Measurements from ENCODE around the gene ATXN1. TPM values are rescaled to one million over a fixed set of nuclear protein-coding genes. Genes with fewer than 3 reads are reported as not detected.

Gene ATXN1
- total and polyA plus RNA-seq, 2 donors from 2014 or later, result 4.2 to 58.2 TPM

- Histone ChIP-seq H3K9ac (ENCODE audit: low read length in 3 of 3) (no peak overlapping the region), H3K9me3 (ENCODE audit: control insufficient read depth in 2 of 3, insufficient read depth in 1 of 3, low read length in 3 of 3) (no peaks in the 10 kb centered on the region), H3K27ac (ENCODE audit: low read depth in 2 of 2, low read length in 2 of 2) (no peak overlapping the region), H3K4me3 (ENCODE audit: low read length in 3 of 3) (no peak overlapping the region), H3K4me1 (ENCODE audit: control insufficient read depth in 2 of 3, insufficient read depth in 2 of 3, low read depth in 1 of 3, low read length in 3 of 3) (no peaks in the 10 kb centered on the region), H3K36me3 (ENCODE audit: control insufficient read depth in 2 of 3, insufficient read depth in 3 of 3, low read length in 3 of 3) (no peaks in the 10 kb centered on the region), H3K27me3 (ENCODE audit: control insufficient read depth, insufficient read depth, low read length) (no peaks in the 10 kb centered on the region)
- DNase-seq (peak in 4 of 5 donors; percentile 14 to 83 (median 34)), FAIRE-seq (no peak)
- intact Hi-C loops (cut with DNase I), result no loop called here
- TF ChIP-seq CTCF (IDR thresholded peaks at IDR 0.05; ENCODE audit: borderline replicate concordance, extremely low read depth, insufficient read depth), result no peak
Observed at GRCh38 chr6:16635810-16636602, 125.3 kb downstream of the ATXN1 start.

- FAIRE-seq (no peak), DNase-seq (no peak)
- TF ChIP-seq CTCF (IDR thresholded peaks at IDR 0.05; ENCODE audit: borderline replicate concordance, extremely low read depth, insufficient read depth), result no peak
- Histone ChIP-seq H3K4me1 (ENCODE audit: control insufficient read depth in 2 of 3, insufficient read depth in 2 of 3, low read depth in 1 of 3, low read length in 3 of 3) (no peaks in the 10 kb centered on the region), H3K36me3 (ENCODE audit: control insufficient read depth in 2 of 3, insufficient read depth in 3 of 3, low read length in 3 of 3) (no peaks in the 10 kb centered on the region), H3K27me3 (ENCODE audit: control insufficient read depth, insufficient read depth, low read length) (no peaks in the 10 kb centered on the region), H3K4me3 (ENCODE audit: low read length in 3 of 3) (no peak overlapping the region), H3K9me3 (ENCODE audit: control insufficient read depth in 2 of 3, insufficient read depth in 1 of 3, low read length in 3 of 3) (no peaks in the 10 kb centered on the region), H3K27ac (ENCODE audit: low read depth in 2 of 2, low read length in 2 of 2) (no peak overlapping the region), H3K9ac (ENCODE audit: low read length in 3 of 3) (no peak overlapping the region)
- intact Hi-C loops (cut with DNase I), result no loop called here
Observed at GRCh38 chr6:16635291-16635809, 125.9 kb downstream of the ATXN1 start.

GRCh38 chr6:16634855-16635254 lies 126.4 kb downstream of the ATXN1 start:
- H3K36me3 ChIP-seq (ENCODE audit: control insufficient read depth in 2 of 3, insufficient read depth in 3 of 3, low read length in 3 of 3), result no peaks in the 10 kb centered on the region
- H3K9ac ChIP-seq (ENCODE audit: low read length in 3 of 3), result no peak overlapping the region
- H3K4me1 ChIP-seq (ENCODE audit: control insufficient read depth in 2 of 3, insufficient read depth in 2 of 3, low read depth in 1 of 3, low read length in 3 of 3), result no peaks in the 10 kb centered on the region
- H3K4me3 ChIP-seq (ENCODE audit: low read length in 3 of 3), result no peak overlapping the region
- no peak overlapping the region for H3K27ac ChIP-seq (ENCODE audit: low read depth in 2 of 2, low read length in 2 of 2)
- no peaks in the 10 kb centered on the region for H3K27me3 ChIP-seq (ENCODE audit: control insufficient read depth, insufficient read depth, low read length)
- intact Hi-C loops (cut with DNase I), result no loop called here
- FAIRE-seq (no peak), DNase-seq (no peak)
- TF ChIP-seq CTCF (IDR thresholded peaks at IDR 0.05; ENCODE audit: borderline replicate concordance, extremely low read depth, insufficient read depth), result no peak
- H3K9me3 ChIP-seq (ENCODE audit: control insufficient read depth in 2 of 3, insufficient read depth in 1 of 3, low read length in 3 of 3), result no peaks in the 10 kb centered on the region
